Right lobe of liver (tissue), 4 donors: Measurements from ENCODE around the gene PCNX1.

ENCODE experiments used
- CTCF ChIP-seq, 4 donors: fragments of 200-600 bp in 3 of 4; fragments of 450-650 bp in 1 of 4; IDR thresholded peaks; one replicate each; pipeline versions ENCODE4 v1.5.1 to v1.8.0; 2016 to 2022; ENCODE audit warnings: antibody characterized with exemption in 4 of 4, mild to moderate bottlenecking in 2 of 4
- POLR2A ChIP-seq: fragments of 450-650 bp; IDR thresholded peaks from one replicate; pipeline ENCODE4 v1.6.1; 2017; ENCODE audit warnings: antibody characterized with exemption, mild to moderate bottlenecking
- donor health status: DM: no; HTN: no; CAD: no.
- donor health status: DM: no; HTN: no; CAD: no.
- donor health status: DM: no; HTN: yes; CAD: no.

- no peak for TF ChIP-seq POLR2A
- no peak for TF ChIP-seq CTCF (IDR thresholded peaks at IDR 0.05)
These were observed 88.0 kb downstream of the PCNX1 start for GRCh38 chr14:70995211-70995610.
